Prostate gland (tissue), 2 donors: Measurements from ENCODE around the gene PIGN.

ENCODE experiments used
- CTCF ChIP-seq, 4 experiments: fragments of 200-600 bp in 2 of 4; fragments of 450-650 bp in 2 of 4; sonication (generic) in 2 of 4; IDR thresholded peaks; 1 replicate in 3 of 4; 2 replicates in 1 of 4; pipeline ENCODE4 v1.5.1; 2016 to 2019; ENCODE audit warnings: antibody characterized with exemption in 4 of 4, mild to moderate bottlenecking in 2 of 4, moderate library complexity in 2 of 4
- POLR2A ChIP-seq: fragments of 450-650 bp; IDR thresholded peaks from one replicate; pipeline ENCODE4 v1.6.1; 2016; ENCODE audit warnings: antibody characterized with exemption, mild to moderate bottlenecking

- TF ChIP-seq CTCF (IDR thresholded peaks at IDR 0.05) (no peak), POLR2A (no peak)
These were observed 81.5 kb downstream of the PIGN start for GRCh38 chr18:62105376-62105775.
